Kidney (tissue), 22 donors: ENCODE data around the gene BDH1. TPM values are rescaled to one million over a fixed set of nuclear protein-coding genes. Genes with fewer than 3 reads are reported as not detected.
"Not testable (repeated sequence)": the region's sequence is repeated elsewhere in the genome, so short reads cannot be mapped to it uniquely, and the experiment has no call there.

ENCODE experiments used
- DNase-seq, 5 donors: peaks; one replicate each; pipeline ENCODE4 v3.0.0-alpha.2; 2013 to 2020
- FAIRE-seq: peaks from 2 replicates; lab custom pipeline; 2012; peaks lifted over from hg19 to GRCh38; lab: Jason Lieb, UNC
- H3K27ac ChIP-seq, 2 donors: one replicate each; pipeline ENCODE4 v1.7.0; 2013; ENCODE audit warnings: low read depth in 2 of 2, low read length in 2 of 2, inconsistent platforms in 1 of 2
- H3K27me3 ChIP-seq: one replicate; pipeline ENCODE4 v1.7.1; 2013; ENCODE audit warnings: low read length, inconsistent platforms; ENCODE audit not compliant: control insufficient read depth, insufficient read depth
- H3K36me3 ChIP-seq, 3 donors: one replicate each; pipeline versions ENCODE4 v1.7.0 to v1.7.1; 2013; ENCODE audit warnings: low read length in 3 of 3, control low read depth in 1 of 3, inconsistent platforms in 1 of 3; ENCODE audit not compliant: insufficient read depth in 3 of 3, control insufficient read depth in 2 of 3
- H3K4me1 ChIP-seq, 3 donors: one replicate each; pipeline versions ENCODE4 v1.7.0 to v1.7.1; 2013; ENCODE audit warnings: low read length in 3 of 3, inconsistent platforms in 1 of 3, low read depth in 1 of 3; ENCODE audit not compliant: control insufficient read depth in 2 of 3, insufficient read depth in 2 of 3
- H3K4me3 ChIP-seq, 3 donors: one replicate each; pipeline versions ENCODE4 v1.7.0 to v1.8.1; 2013; ENCODE audit warnings: low read length in 3 of 3, control low read depth in 1 of 3, inconsistent platforms in 1 of 3
- H3K9ac ChIP-seq, 3 donors: one replicate each; pipeline versions ENCODE4 v1.7.0 to v1.7.1; 2013; ENCODE audit warnings: low read length in 3 of 3, control low read depth in 1 of 3, inconsistent platforms in 1 of 3
- H3K9me3 ChIP-seq, 3 donors: one replicate each; pipeline versions ENCODE4 v1.7.0 to v1.7.1; 2013; ENCODE audit warnings: low read length in 3 of 3, control low read depth in 1 of 3, inconsistent platforms in 1 of 3; ENCODE audit not compliant: control insufficient read depth in 2 of 3, insufficient read depth in 1 of 3
- CTCF ChIP-seq: IDR thresholded peaks from 3 replicates; pipeline ENCODE4 v1.5.1; 2012; ENCODE audit warnings: mild to moderate bottlenecking, moderate library complexity, borderline replicate concordance; ENCODE audit not compliant: insufficient read depth; ENCODE audit errors: extremely low read depth
- intact Hi-C: fragments of 100-400 bp; cut with DNase I; formaldehyde crosslinking; loops from one replicate; pipeline ENCODE4 v1.11.1; 2022
- long read RNA-seq, 10 donors: library from polyadenylated mRNA in 1 of 10; unstranded in 1 of 10; transcript quantifications; one replicate each; pipeline ENCODE4 v2.0.0 and lab custom pipeline, GENCODE V29; 2021 to 2026
- polyA plus RNA-seq: library from polyadenylated mRNA; stranded (reverse); fragments of 350-450 nt; fragmentation: Illumina TruSeq; extraction: RNeasy Lipid Tissue Mini Kit (QIAGEN cat#74804); gene quantifications from one replicate; pipeline ENCODE4 v1.2.3, GENCODE V29; 2014; ENCODE audit warnings: low read depth, low replicate concordance; ENCODE audit not compliant: insufficient read depth
- total RNA-seq: library from RNA; stranded (reverse); fragmentation: NEBNext Ultra II Directional; extraction: Animal tissue kit (Norgen Biotek cat#: 25700); gene quantifications from one replicate; pipeline ENCODE4 v1.2.1, GENCODE V29; 2021
- donor health status: control.
- donor health status: control.
- donor health status: control.
- donor health status: control.
- donor health status: control.
- donor health status: DM: yes; HTN: yes; CAD: no.
- donor health status: Normal renal cell carcinoma (clear cell type).

The BDH1 gene
- total RNA-seq = 21.2 TPM
- 49.6 TPM for polyA plus RNA-seq
- long read RNA-seq, donor 1, transcript BDH1-202 (7 exons, 3,455 nt) = major isoform, 7 of 15 reads
- long read RNA-seq, donor 1, partial matches to known transcripts = 5 of 15 reads
- long read RNA-seq, donor 1, other reads (novel, unspliced or antisense) = 0 of 15 reads
- long read RNA-seq, donor 2, transcript BDH1-202 (7 exons, 3,455 nt) = major isoform, 8 of 15 reads
- long read RNA-seq, donor 2, partial matches to known transcripts = 0 of 15 reads
- long read RNA-seq, donor 2, other reads (novel, unspliced or antisense) = 0 of 15 reads
- long read RNA-seq, donor 3, transcript BDH1-202 (7 exons, 3,455 nt) = major isoform, 10 of 13 reads
- long read RNA-seq, donor 3, partial matches to known transcripts = 0 of 13 reads
- long read RNA-seq, donor 3, other reads (novel, unspliced or antisense) = 0 of 13 reads
- long read RNA-seq, donor 4, transcript BDH1-202 (7 exons, 3,455 nt) = major isoform, 5 of 10 reads
- long read RNA-seq, donor 4, partial matches to known transcripts = 0 of 10 reads
- long read RNA-seq, donor 4, other reads (novel, unspliced or antisense) = 0 of 10 reads
- long read RNA-seq, donor 5 = 0 reads
- long read RNA-seq, donor 6, partial matches to known transcripts = 0 of 4 reads
- long read RNA-seq, donor 6, other reads (novel, unspliced or antisense) = 0 of 4 reads
- long read RNA-seq, donor 7, transcript BDH1-202 (7 exons, 3,455 nt) = major isoform, 6 of 12 reads
- long read RNA-seq, donor 7, partial matches to known transcripts = 0 of 12 reads
- long read RNA-seq, donor 7, other reads (novel, unspliced or antisense) = 5 of 12 reads
- long read RNA-seq, donor 8, transcript BDH1-202 (7 exons, 3,455 nt) = major isoform, 5 of 6 reads
- long read RNA-seq, donor 8, partial matches to known transcripts = 0 of 6 reads
- long read RNA-seq, donor 8, other reads (novel, unspliced or antisense) = 0 of 6 reads
- long read RNA-seq, donor 9, transcript BDH1-202 (7 exons, 3,455 nt) = major isoform, 5 of 6 reads
- long read RNA-seq, donor 9, partial matches to known transcripts = 0 of 6 reads
- long read RNA-seq, donor 9, other reads (novel, unspliced or antisense) = 0 of 6 reads
- long read RNA-seq, donor 10, partial matches to known transcripts = 0 of 8 reads
- long read RNA-seq, donor 10, other reads (novel, unspliced or antisense) = 0 of 8 reads

- Histone ChIP-seq H3K9ac (peak within 1 kb of the TSS; percentile 72 to 96 (median 81)), H3K27me3 (no peaks in the 10 kb centered on the region), H3K27ac (peak within 1 kb of the TSS; percentile 88 to 97), H3K4me3 (peak within 1 kb of the TSS; percentile 75 to 88 (median 78)), H3K9me3 (no peaks in the 10 kb centered on the region), H3K36me3 (no peaks in the 10 kb centered on the region), H3K4me1 (peaks cover 0 to 18% (median 4%) of the 10 kb centered on the region in 3 donors)
- no peak for TF ChIP-seq CTCF
- DNase-seq (peak; percentile 58 to 84 (median 70)), FAIRE-seq (no peak)
- intact Hi-C loops = no loop called here
Observed at GRCh38 chr3:197555281-197556261, at the start of gene BDH1. TSS of gene BDH1 (minus strand) at chr3:197555968. CDS start at chr3:197546443, 9,525 bp downstream.

GRCh38 chr3:197603317-197603933 is 47.7 kb upstream of the BDH1 start:
- peaks cover 0 to 21% (median 15%) of the 10 kb centered on the region in 3 donors for H3K36me3 ChIP-seq
- TF ChIP-seq CTCF = no peak
- intact Hi-C loops = no loop called here

GRCh38 chr3:197602351-197602750 is 46.6 kb upstream of the BDH1 start:
- peaks cover 0 to 11% (median 5%) of the 10 kb centered on the region in 3 donors for H3K36me3 ChIP-seq
- H3K27me3 ChIP-seq, H3K9ac ChIP-seq, DNase-seq, H3K9me3 ChIP-seq, intact Hi-C loops, H3K4me3 ChIP-seq, FAIRE-seq, H3K4me1 ChIP-seq, H3K27ac ChIP-seq: not testable (repeated sequence)

More at GRCh38 chr3:197603317-197603933, 47.7 kb upstream of the BDH1 start:
- H3K4me1 ChIP-seq = peaks cover 0 to 10% (median 0%) of the 10 kb centered on the region in 3 donors
- H3K9ac ChIP-seq = no peak overlapping the region
- H3K27me3 ChIP-seq = no peaks in the 10 kb centered on the region
- DNase-seq = no peak
- H3K9me3 ChIP-seq = no peaks in the 10 kb centered on the region
- FAIRE-seq = no peak
- H3K27ac ChIP-seq = no peak overlapping the region
- H3K4me3 ChIP-seq = no peak overlapping the region

- H3K9me3 ChIP-seq, H3K9ac ChIP-seq, H3K4me3 ChIP-seq, H3K27ac ChIP-seq, DNase-seq, FAIRE-seq, H3K27me3 ChIP-seq, H3K36me3 ChIP-seq, H3K4me1 ChIP-seq, intact Hi-C loops: not testable (repeated sequence)
Observed at GRCh38 chr3:197601566-197601840, 45.7 kb upstream of the BDH1 start.
